Stimulated activated CD8-positive, alpha-beta memory T cell treated with anti-CD3 and anti-CD28 coated beads, Interleukin-4, amount 100 ng/mL, for 24 hours (primary cell): ENCODE results near the gene ANKRD30B.
"Not testable (repeated sequence)": the region's sequence is repeated elsewhere in the genome, so short reads cannot be mapped to it uniquely, and the experiment has no call there.

ENCODE experiments used
- DNase-seq: peaks from one replicate; pipeline ENCODE4 v3.0.0-alpha.2; 2020; ENCODE audit warnings: low read depth

Gene ANKRD30B

GRCh38 chr18:14856256-14856655, 108.3 kb downstream of the ANKRD30B start:
- not testable (repeated sequence) for DNase-seq

GRCh38 chr18:14858514-14858913, 110.5 kb downstream of the ANKRD30B start:
- DNase-seq, result not testable (repeated sequence)

- DNase-seq, result not testable (repeated sequence)
These were observed 112.0 kb downstream of the ANKRD30B start for GRCh38 chr18:14859995-14860394.

- DNase-seq, result not testable (repeated sequence)
These were observed 118.5 kb downstream of the ANKRD30B start for GRCh38 chr18:14866426-14866825.

- not testable (repeated sequence) for DNase-seq
These were observed 120.0 kb downstream of the ANKRD30B start for GRCh38 chr18:14867988-14868387.

- not testable (repeated sequence) for DNase-seq
These were observed 120.9 kb downstream of the ANKRD30B start for GRCh38 chr18:14868825-14869224.

- DNase-seq, result not testable (repeated sequence)
These were observed 130.9 kb downstream of the ANKRD30B start for GRCh38 chr18:14878826-14879225.

GRCh38 chr18:14900435-14900834, 152.5 kb downstream of the ANKRD30B start:
- no peak for DNase-seq
